PFSK-1 (cell line): ENCODE measurements around the gene CCDC138.

Experiments
- POLR2AphosphoS5 ChIP-seq: IDR thresholded peaks from 2 replicates; pipeline ENCODE4 v1.6.1; 2012; ENCODE audit warnings: low read depth, mild to moderate bottlenecking, control low read depth, low read length, moderate library complexity
- SIN3A ChIP-seq: IDR thresholded peaks from 2 replicates; pipeline ENCODE4 v1.6.1; 2012; ENCODE audit warnings: mild to moderate bottlenecking, low read length, moderate library complexity, borderline replicate concordance; ENCODE audit not compliant: insufficient read depth
- TAF1 ChIP-seq: IDR thresholded peaks from 2 replicates; pipeline ENCODE4 v1.6.1; 2012; ENCODE audit warnings: low read length, control low read depth, borderline replicate concordance; ENCODE audit not compliant: insufficient read depth
- TF ChIP-seq, protein P1 (sequence below), 2 experiments: IDR thresholded peaks; 2 replicates each; pipeline versions ENCODE4 v1.6.1 to v1.8.0; 2011 to 2012; ENCODE audit warnings: low read depth in 2 of 2, low read length in 2 of 2, control low read depth in 1 of 2, inconsistent platforms in 1 of 2, mild to moderate bottlenecking in 1 of 2, moderate library complexity in 1 of 2; ENCODE audit not compliant: insufficient read depth in 1 of 2

GRCh38 chr2:108908713-108909070 lies 122.1 kb downstream of the CCDC138 start:
- TF ChIP-seq, protein P1, sequence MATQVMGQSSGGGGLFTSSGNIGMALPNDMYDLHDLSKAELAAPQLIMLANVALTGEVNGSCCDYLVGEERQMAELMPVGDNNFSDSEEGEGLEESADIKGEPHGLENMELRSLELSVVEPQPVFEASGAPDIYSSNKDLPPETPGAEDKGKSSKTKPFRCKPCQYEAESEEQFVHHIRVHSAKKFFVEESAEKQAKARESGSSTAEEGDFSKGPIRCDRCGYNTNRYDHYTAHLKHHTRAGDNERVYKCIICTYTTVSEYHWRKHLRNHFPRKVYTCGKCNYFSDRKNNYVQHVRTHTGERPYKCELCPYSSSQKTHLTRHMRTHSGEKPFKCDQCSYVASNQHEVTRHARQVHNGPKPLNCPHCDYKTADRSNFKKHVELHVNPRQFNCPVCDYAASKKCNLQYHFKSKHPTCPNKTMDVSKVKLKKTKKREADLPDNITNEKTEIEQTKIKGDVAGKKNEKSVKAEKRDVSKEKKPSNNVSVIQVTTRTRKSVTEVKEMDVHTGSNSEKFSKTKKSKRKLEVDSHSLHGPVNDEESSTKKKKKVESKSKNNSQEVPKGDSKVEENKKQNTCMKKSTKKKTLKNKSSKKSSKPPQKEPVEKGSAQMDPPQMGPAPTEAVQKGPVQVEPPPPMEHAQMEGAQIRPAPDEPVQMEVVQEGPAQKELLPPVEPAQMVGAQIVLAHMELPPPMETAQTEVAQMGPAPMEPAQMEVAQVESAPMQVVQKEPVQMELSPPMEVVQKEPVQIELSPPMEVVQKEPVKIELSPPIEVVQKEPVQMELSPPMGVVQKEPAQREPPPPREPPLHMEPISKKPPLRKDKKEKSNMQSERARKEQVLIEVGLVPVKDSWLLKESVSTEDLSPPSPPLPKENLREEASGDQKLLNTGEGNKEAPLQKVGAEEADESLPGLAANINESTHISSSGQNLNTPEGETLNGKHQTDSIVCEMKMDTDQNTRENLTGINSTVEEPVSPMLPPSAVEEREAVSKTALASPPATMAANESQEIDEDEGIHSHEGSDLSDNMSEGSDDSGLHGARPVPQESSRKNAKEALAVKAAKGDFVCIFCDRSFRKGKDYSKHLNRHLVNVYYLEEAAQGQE (IDR thresholded peaks at IDR 0.05; ENCODE audit: insufficient read depth in 1 of 2, low read depth in 2 of 2, low read length in 2 of 2), result no peak
- no peak for TF ChIP-seq TAF1
- no peak for TF ChIP-seq POLR2AphosphoS5
- TF ChIP-seq SIN3A, result no peak
